Glomerular endothelial cell (primary cell): ENCODE results near the gene MSI2. TPM values are rescaled to one million over a fixed set of nuclear protein-coding genes. Genes with fewer than 3 reads are reported as not detected.

ENCODE experiments used
- DNase-seq: peaks from one replicate; pipeline ENCODE4 v3.0.0-alpha.2; 2011; ENCODE audit warnings: low read depth, low spot score; ENCODE audit errors: extremely low read depth
- total RNA-seq: library from RNA; depleted of rRNA; stranded (reverse); fragments of >200 nt; gene quantifications from 2 replicates; pipeline ENCODE4 v1.2.3, GENCODE V29; 2015

Gene MSI2
- total RNA-seq, 1 donor from 2014 or later, result 15.9 TPM

GRCh38 chr17:57387575-57387974 is 131.3 kb downstream of the MSI2 start:
- no peak for DNase-seq

GRCh38 chr17:57388131-57388725 is 131.9 kb downstream of the MSI2 start:
- no peak for DNase-seq

- DNase-seq, result no peak
Observed at GRCh38 chr17:57389473-57389872, 133.2 kb downstream of the MSI2 start.

GRCh38 chr17:57391076-57391825 is 134.9 kb downstream of the MSI2 start:
- no peak for DNase-seq

GRCh38 chr17:57391857-57392471 is 135.6 kb downstream of the MSI2 start:
- DNase-seq, result no peak

- no peak for DNase-seq
Observed at GRCh38 chr17:57393368-57393767, 137.0 kb downstream of the MSI2 start.

- DNase-seq, result no peak
Observed at GRCh38 chr17:57394375-57394774, 138.1 kb downstream of the MSI2 start.

- no peak for DNase-seq
Observed at GRCh38 chr17:57395721-57396321, 139.5 kb downstream of the MSI2 start.

- no peak for DNase-seq
Observed at GRCh38 chr17:57396511-57396921, 140.2 kb downstream of the MSI2 start.

GRCh38 chr17:57397402-57397801 is 141.1 kb downstream of the MSI2 start:
- no peak for DNase-seq

GRCh38 chr17:57399690-57400089 is 143.4 kb downstream of the MSI2 start:
- DNase-seq, result no peak

GRCh38 chr17:57400648-57401047 is 144.3 kb downstream of the MSI2 start:
- DNase-seq, result no peak

GRCh38 chr17:57401556-57402488 is 145.5 kb downstream of the MSI2 start:
- no peak for DNase-seq

GRCh38 chr17:57402681-57403180 is 146.4 kb downstream of the MSI2 start:
- no peak for DNase-seq

GRCh38 chr17:57403236-57403635 is 146.9 kb downstream of the MSI2 start:
- DNase-seq, result no peak

- DNase-seq, result no peak
Observed at GRCh38 chr17:57404073-57404472, 147.8 kb downstream of the MSI2 start.

GRCh38 chr17:57404795-57405490 is 148.6 kb downstream of the MSI2 start:
- DNase-seq, result no peak

GRCh38 chr17:57405491-57406072 is 149.3 kb downstream of the MSI2 start:
- no peak for DNase-seq
